T-helper 2 cell (primary cell): ENCODE data around the gene PTPN23.

Experiments
- DNase-seq, 5 experiments: peaks; one replicate each; pipeline versions ENCODE4 v3.0.0 to v3.0.0-alpha.2; 2012 to 2022

The PTPN23 gene

GRCh38 chr3:47374587-47374986 is 6.2 kb upstream of the PTPN23 start:
- DNase-seq: no peak

GRCh38 chr3:47376393-47376792 is 4.4 kb upstream of the PTPN23 start:
- DNase-seq: no peak

GRCh38 chr3:47377186-47377585 is 3.6 kb upstream of the PTPN23 start:
- no peak for DNase-seq

- no peak for DNase-seq
These were observed 2.0 kb upstream of the PTPN23 start for GRCh38 chr3:47378869-47379268.

GRCh38 chr3:47379411-47379899 is 1.4 kb upstream of the PTPN23 start:
- no peak for DNase-seq

- no peak for DNase-seq
These were observed 708 bp upstream of the PTPN23 start for GRCh38 chr3:47380026-47380600.

GRCh38 chr3:47381317-47382157 is 716 bp downstream of the PTPN23 start:
- peak; percentile 29 to 88 (median 57) for DNase-seq

- no peak for DNase-seq
These were observed 3.6 kb downstream of the PTPN23 start for GRCh38 chr3:47384425-47384824.

- DNase-seq: no peak
These were observed 4.2 kb downstream of the PTPN23 start for GRCh38 chr3:47385007-47385406.

- no peak for DNase-seq
These were observed 5.0 kb downstream of the PTPN23 start for GRCh38 chr3:47385796-47386195.

- no peak for DNase-seq
These were observed 12.1 kb downstream of the PTPN23 start for GRCh38 chr3:47392933-47393332.

GRCh38 chr3:47394140-47394870 is 13.5 kb downstream of the PTPN23 start:
- no peak for DNase-seq

GRCh38 chr3:47394881-47395280 is 14.1 kb downstream of the PTPN23 start:
- DNase-seq: no peak

GRCh38 chr3:47398228-47398627 is 17.4 kb downstream of the PTPN23 start:
- no peak for DNase-seq

- no peak for DNase-seq
These were observed 18.2 kb downstream of the PTPN23 start for GRCh38 chr3:47399016-47399415.

- DNase-seq: no peak
These were observed 18.9 kb downstream of the PTPN23 start for GRCh38 chr3:47399531-47400270.

GRCh38 chr3:47404431-47404876 is 23.6 kb downstream of the PTPN23 start:
- no peak for DNase-seq

GRCh38 chr3:47404955-47405790 is 24.4 kb downstream of the PTPN23 start:
- no peak for DNase-seq

GRCh38 chr3:47405820-47406761 is 25.3 kb downstream of the PTPN23 start:
- DNase-seq: no peak

GRCh38 chr3:47406762-47407149 is 25.9 kb downstream of the PTPN23 start:
- no peak for DNase-seq

- no peak for DNase-seq
These were observed 26.4 kb downstream of the PTPN23 start for GRCh38 chr3:47407237-47407636.
